Hepatic stellate cell (primary cell): ENCODE results near the gene SLCO2A1.

Experiments used
- DNase-seq: peaks from one replicate; pipeline ENCODE4 v3.0.0; 2011; ENCODE audit warnings: low spot score

SLCO2A1 gene

GRCh38 chr3:134034005-134034785 is 4.5 kb upstream of the SLCO2A1 start:
- DNase-seq, result no peak

GRCh38 chr3:134033315-134033996 is 3.7 kb upstream of the SLCO2A1 start:
- no peak for DNase-seq

GRCh38 chr3:134031348-134031915 is 1.7 kb upstream of the SLCO2A1 start:
- DNase-seq, result no peak

GRCh38 chr3:134030379-134031347 is 938 bp upstream of the SLCO2A1 start:
- DNase-seq, result no peak

- no peak for DNase-seq
Measured at GRCh38 chr3:134029256-134029733, 430 bp downstream of the SLCO2A1 start.

- DNase-seq, result no peak
Measured at GRCh38 chr3:134028486-134029255, 1.1 kb downstream of the SLCO2A1 start.

- no peak for DNase-seq
Measured at GRCh38 chr3:134027631-134028030, 2.1 kb downstream of the SLCO2A1 start.

DNA sequence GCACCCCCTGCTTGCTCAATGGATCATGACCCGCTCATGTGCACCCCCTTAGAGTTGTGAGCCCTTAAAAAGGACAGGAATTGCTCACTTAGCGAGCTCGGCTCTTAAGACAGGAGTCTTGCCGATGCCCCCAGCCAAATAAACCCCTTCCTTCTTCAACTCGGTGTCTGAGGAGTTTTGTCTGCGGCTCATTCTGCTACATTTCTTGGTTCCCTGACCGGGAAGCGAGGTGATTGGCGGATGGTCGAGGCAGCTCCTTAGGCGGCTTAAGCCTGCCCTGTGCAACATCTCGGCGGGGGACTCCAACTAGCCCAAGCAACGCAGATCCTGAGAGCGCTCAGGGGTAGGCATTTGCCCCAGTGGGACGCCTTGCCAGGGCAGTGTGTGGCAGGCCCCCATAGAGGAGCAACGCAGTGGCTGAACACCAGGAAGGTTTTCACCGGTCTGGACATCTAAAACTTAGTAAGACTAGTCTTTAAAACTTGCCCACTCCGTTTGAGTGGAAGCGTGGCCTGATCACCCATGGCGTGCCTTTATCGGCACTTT is 9.5 kb downstream of the SLCO2A1 start:
- DNase-seq, result no peak

- no peak for DNase-seq
Measured at GRCh38 chr3:134018850-134019249, 10.9 kb downstream of the SLCO2A1 start.

- no peak for DNase-seq
Measured at GRCh38 chr3:134018406-134018805, 11.3 kb downstream of the SLCO2A1 start.

DNA sequence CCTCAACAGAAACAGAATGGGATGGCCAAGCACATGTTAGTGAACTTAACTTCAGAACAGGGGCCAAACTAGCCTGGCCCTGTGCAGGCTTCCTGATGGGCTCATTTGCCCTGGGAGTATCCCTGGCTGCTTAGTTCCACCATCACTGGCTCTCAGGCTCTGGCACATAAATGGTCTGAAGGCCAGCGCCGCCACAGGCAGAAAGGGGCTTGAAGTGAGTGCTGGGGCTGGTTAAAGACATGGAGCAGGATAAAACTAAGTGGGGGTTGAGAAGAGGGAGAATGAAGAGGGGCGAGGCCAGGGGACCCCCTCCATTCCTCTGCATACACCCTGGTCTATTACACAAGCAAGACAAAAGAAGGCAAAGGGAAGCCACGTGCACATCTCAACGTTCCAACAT is 12.2 kb downstream of the SLCO2A1 start:
- no peak for DNase-seq

DNA sequence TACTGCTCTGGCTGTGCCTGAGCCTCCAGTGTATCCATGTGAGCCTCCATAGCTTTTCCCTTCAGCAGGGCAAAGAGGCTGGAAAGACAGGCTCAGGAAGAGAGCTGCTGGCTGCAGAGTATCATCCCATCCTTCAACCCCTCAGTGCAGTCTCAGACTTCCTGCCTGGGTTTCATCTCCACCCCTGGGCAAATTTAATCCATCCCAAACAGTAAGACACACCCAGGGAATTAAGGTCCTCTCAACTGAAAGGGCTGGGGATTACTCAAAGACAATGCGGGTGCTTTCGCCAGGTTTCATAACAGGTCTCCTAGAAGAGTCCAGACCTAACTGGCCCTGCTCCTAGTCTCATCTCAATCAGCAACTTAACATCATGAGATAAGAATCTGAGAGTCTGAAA is 15.5 kb downstream of the SLCO2A1 start:
- no peak for DNase-seq

- no peak for DNase-seq
Measured at GRCh38 chr3:134013280-134013679, 16.4 kb downstream of the SLCO2A1 start.

- no peak for DNase-seq
Measured at GRCh38 chr3:134009345-134010000, 20.3 kb downstream of the SLCO2A1 start.

DNA sequence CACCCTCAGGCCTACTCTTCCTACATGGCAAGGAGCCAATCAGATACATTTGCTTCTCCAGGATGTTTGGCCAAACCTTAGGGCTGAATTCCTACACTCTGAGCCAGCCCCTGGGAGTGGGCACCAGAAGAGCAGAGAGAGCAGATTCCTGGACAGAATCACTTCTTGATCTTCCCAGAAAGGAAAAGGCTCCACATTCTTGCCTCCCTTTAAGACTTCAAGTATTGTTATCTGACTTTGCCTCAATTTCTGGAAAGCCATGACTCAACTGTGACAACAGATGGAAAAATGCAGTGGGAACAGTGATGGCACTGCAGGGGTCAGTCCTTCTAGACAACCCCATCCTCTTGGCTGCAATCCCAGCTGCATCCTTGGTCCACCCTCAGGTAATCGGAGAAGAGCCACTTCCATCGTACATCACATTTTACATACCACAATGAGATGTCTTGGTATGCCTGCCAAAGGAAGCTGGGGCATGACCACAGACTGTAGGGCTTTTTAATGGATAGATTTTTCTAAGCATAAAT is 21.0 kb downstream of the SLCO2A1 start:
- DNase-seq, result peak; percentile 19

- no peak for DNase-seq
Measured at GRCh38 chr3:134007819-134008218, 21.9 kb downstream of the SLCO2A1 start.

DNA sequence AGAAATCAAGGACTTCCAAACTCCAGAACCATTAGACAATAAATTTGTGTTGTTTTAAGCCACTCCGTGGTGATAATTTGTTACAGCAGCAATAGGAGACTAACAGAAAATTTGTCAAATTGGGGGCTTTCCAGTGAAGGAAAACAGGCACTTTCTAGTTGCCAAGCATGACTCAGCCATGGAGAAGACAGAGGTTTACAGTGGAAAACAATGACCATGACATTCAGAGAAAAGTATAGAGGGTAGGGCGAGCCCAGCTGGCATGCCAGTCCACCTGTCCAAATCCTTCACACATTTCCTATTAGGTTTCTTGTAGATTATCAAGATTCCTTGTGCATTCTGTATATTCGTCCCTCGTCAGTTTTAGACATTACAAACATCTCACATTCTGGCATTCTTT is 24.9 kb downstream of the SLCO2A1 start:
- no peak for DNase-seq

DNA sequence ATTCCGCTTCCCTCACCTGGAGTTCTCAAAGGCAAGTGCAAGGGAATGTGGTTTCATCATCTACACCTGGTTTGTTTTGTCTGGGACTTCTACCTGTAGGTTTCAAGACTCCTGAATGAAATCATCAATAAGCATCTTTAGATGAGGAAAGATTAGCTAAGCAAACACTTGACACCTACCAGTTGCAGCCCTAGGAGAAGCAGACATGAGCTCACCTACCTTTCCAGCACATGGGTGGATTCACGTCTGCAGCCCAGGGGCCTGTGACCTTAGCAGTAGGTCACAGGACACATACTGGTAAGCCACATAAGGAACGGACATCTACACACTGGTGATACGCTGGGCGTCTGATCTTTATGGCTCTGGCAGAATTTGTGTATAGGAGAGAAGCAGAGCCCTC is 26.7 kb downstream of the SLCO2A1 start:
- DNase-seq, result no peak

- no peak for DNase-seq
Measured at GRCh38 chr3:134002306-134002705, 27.4 kb downstream of the SLCO2A1 start.

DNA sequence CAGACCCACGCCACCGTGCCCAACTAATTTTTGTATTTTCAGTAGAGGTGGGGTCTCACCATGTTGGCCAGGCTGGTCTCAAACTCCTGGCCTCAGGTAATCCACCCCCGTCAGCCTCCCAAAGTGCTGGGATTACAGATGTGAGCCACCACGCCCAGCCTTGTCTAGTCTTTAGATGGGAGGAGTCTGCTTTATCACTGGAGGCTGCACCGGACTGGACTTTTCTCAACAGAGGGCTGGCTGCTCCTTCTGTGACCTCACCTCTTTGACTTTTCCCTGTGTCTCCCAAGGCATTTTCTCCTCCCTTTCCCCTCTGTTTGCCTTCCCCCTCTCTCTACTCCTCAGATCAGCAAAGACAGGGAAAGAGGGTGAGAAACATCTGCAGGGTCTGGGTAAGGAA is 28.5 kb downstream of the SLCO2A1 start:
- DNase-seq, result no peak
